Transverse colon (tissue), 4 donors: ENCODE data around the gene SEPSECS. TPM values are rescaled to one million over a fixed set of nuclear protein-coding genes. Genes with fewer than 3 reads are reported as not detected.

ENCODE experiments used
- DNase-seq: peaks from one replicate; pipeline ENCODE4 v3.0.0-alpha.2; 2019
- H3K27ac ChIP-seq, 4 donors: fragments of 200-600 bp; sonication (generic); 2 replicates each; pipeline ENCODE4 v1.5.1; 2016 to 2018; ENCODE audit warnings: inconsistent platforms in 4 of 4
- H3K27me3 ChIP-seq: fragments of 200-600 bp; sonication (generic); 2 replicates; pipeline ENCODE4 v1.5.1; 2017; ENCODE audit warnings: inconsistent platforms
- H3K36me3 ChIP-seq, 4 donors: fragments of 200-600 bp; sonication (generic); 2 replicates each; pipeline ENCODE4 v1.5.1; 2017 to 2019; ENCODE audit warnings: inconsistent platforms in 4 of 4
- H3K4me1 ChIP-seq, 4 donors: fragments of 200-600 bp; sonication (generic); 2 replicates each; pipeline ENCODE4 v1.5.1; 2017 to 2020; ENCODE audit warnings: inconsistent platforms in 4 of 4
- H3K4me3 ChIP-seq, 4 donors: fragments of 200-600 bp; sonication (generic); 1 replicate in 1 of 4; 2 replicates in 3 of 4; pipeline versions ENCODE4 v1.5.1 to v1.6.1; 2017 to 2019; ENCODE audit warnings: inconsistent platforms in 4 of 4
- H3K9me3 ChIP-seq, 2 donors: fragments of 200-600 bp; sonication (generic); 2 replicates each; pipeline ENCODE4 v1.5.1; 2017 to 2019; ENCODE audit warnings: inconsistent platforms in 2 of 2
- EP300 ChIP-seq: sonication (generic); formaldehyde crosslinking; IDR thresholded peaks from one replicate; pipeline ENCODE4 v1.6.1; 2017; ENCODE audit warnings: antibody characterized with exemption, low read depth
- POLR2A ChIP-seq: fragments of 450-650 bp; IDR thresholded peaks from one replicate; pipeline ENCODE4 v1.6.1; 2016; ENCODE audit warnings: antibody characterized with exemption, mild to moderate bottlenecking, moderate library complexity
- POLR2AphosphoS5 ChIP-seq, 3 donors: sonication (generic); formaldehyde crosslinking; IDR thresholded peaks; one replicate each; pipeline ENCODE4 v1.6.1; 2016; ENCODE audit warnings: antibody characterized with exemption in 3 of 3
- WGBS, 2 donors: methylation state at CpG; one replicate each; pipeline ENCODE4 v1.1.5; 2018; ENCODE audit warnings: low coverage in 1 of 2; 5-methylcytosine and 5-hydroxymethylcytosine counted together
- in situ Hi-C, 4 donors: fragments of 200-750 bp; cut with MboI; loops; one replicate each; pipeline versions ENCODE4 v1.15.0 to v1.15.1; 2017; ENCODE audit warnings: low sequenced_read_pairs in 3 of 4, low pct_ligation_motif_present in 1 of 4, low pct_unique_long_range_greater_than_20kb in 1 of 4
- intact Hi-C: fragments of 100-400 bp; cut with DNase I; formaldehyde crosslinking; loops from one replicate; pipeline ENCODE4 v1.15.1; 2023; ENCODE audit warnings: low total_unique reads
- total RNA-seq, 4 donors: library from RNA; depleted of rRNA; stranded (reverse); fragments of >200 nt; gene quantifications; one replicate each; pipeline ENCODE4 v1.1.0, GENCODE V29; 2016
- TF ChIP-seq, protein P1 (sequence below), 5 experiments: fragments of 200-600 bp in 3 of 5; fragments of 450-650 bp in 2 of 5; sonication (generic) in 3 of 5; IDR thresholded peaks; 1 replicate in 2 of 5; 2 replicates in 3 of 5; pipeline ENCODE4 v1.5.1; 2016 to 2017; ENCODE audit warnings: antibody characterized with exemption in 5 of 5, inconsistent platforms in 3 of 5, mild to moderate bottlenecking in 2 of 5, moderate library complexity in 1 of 5

Gene SEPSECS
- total RNA-seq, 4 donors from 2014 or later = 4.6 to 19.2 (median 16.5) TPM

DNA sequence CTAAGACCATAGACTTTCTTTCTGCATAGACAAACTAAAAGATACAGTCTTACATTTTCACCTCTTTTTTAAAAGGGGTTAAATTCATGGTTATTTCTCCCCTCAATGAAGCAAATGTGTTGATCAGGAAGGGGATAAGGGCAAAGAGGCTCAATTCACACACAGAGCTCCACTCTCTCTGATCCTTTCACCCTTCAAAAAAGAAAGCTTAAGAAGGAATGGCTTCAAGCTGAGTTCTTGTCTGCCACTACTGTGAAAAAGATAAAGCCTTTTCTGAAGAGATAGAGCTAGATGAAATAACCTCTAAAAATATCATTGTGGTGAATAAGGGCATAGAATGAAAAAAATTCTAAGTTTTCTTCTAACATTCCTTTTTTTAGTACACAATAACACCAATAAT, 28.3 kb downstream of the SEPSECS start:
- TF ChIP-seq EP300 = no peak
- no peak for TF ChIP-seq POLR2AphosphoS5 (IDR thresholded peaks at IDR 0.05)
- no peak for TF ChIP-seq POLR2A
- TF ChIP-seq, protein P1, sequence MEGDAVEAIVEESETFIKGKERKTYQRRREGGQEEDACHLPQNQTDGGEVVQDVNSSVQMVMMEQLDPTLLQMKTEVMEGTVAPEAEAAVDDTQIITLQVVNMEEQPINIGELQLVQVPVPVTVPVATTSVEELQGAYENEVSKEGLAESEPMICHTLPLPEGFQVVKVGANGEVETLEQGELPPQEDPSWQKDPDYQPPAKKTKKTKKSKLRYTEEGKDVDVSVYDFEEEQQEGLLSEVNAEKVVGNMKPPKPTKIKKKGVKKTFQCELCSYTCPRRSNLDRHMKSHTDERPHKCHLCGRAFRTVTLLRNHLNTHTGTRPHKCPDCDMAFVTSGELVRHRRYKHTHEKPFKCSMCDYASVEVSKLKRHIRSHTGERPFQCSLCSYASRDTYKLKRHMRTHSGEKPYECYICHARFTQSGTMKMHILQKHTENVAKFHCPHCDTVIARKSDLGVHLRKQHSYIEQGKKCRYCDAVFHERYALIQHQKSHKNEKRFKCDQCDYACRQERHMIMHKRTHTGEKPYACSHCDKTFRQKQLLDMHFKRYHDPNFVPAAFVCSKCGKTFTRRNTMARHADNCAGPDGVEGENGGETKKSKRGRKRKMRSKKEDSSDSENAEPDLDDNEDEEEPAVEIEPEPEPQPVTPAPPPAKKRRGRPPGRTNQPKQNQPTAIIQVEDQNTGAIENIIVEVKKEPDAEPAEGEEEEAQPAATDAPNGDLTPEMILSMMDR (IDR thresholded peaks at IDR 0.05) = no peak
- no peak for DNase-seq
- H3K27ac ChIP-seq = no peak overlapping the region
- H3K4me3 ChIP-seq = no peak overlapping the region
- no peaks in the 10 kb centered on the region for H3K9me3 ChIP-seq
- intact Hi-C loops (no loop called here), in situ Hi-C loops (loop anchor here in 2 of 4 donors (25.0 kb wide), 1 partner anchor 145 kb away; no protein-coding TSS in a partner anchor)
- no peaks in the 10 kb centered on the region for H3K36me3 ChIP-seq
- no peaks in the 10 kb centered on the region for H3K27me3 ChIP-seq
- peaks cover 0 to 16% (median 5%) of the 10 kb centered on the region in 4 donors for H3K4me1 ChIP-seq

DNA sequence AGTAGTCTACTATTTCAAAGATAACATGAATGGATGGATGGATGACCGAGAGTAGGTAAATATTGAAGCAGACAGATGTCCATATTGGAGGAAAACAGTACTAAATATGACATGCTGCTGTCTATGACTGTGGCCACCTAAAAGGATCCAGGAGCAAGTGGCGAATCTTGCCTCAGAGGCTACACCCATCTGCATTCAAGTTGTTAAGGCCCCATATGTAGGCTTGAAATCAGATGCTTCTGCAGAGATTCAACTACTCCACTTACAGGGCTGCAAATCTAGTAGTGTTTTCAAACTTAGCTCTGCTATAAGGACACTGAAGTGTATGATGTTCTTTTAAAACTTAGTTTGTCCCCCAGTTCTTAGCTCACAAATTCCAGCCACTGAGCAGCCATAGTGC, 28.9 kb downstream of the SEPSECS start:
- in situ Hi-C loops (loop anchor here in 2 of 4 donors (25.0 kb wide), 1 partner anchor 144 kb away; no protein-coding TSS in a partner anchor), intact Hi-C loops (no loop called here)
- TF ChIP-seq, protein P1 (IDR thresholded peaks at IDR 0.05) = no peak
- TF ChIP-seq EP300 = no peak
- TF ChIP-seq POLR2A = no peak
- TF ChIP-seq POLR2AphosphoS5 (IDR thresholded peaks at IDR 0.05) = no peak
- Histone ChIP-seq H3K4me1 (peaks cover 0 to 16% (median 5%) of the 10 kb centered on the region in 4 donors), H3K27me3 (no peaks in the 10 kb centered on the region), H3K9me3 (no peaks in the 10 kb centered on the region), H3K36me3 (no peaks in the 10 kb centered on the region), H3K4me3 (no peak overlapping the region), H3K27ac (no peak overlapping the region)
- 95 to 100% methylated on average over 1 to 2 of the region's 2 CpGs for WGBS, 2 donors
- no peak for DNase-seq

DNA sequence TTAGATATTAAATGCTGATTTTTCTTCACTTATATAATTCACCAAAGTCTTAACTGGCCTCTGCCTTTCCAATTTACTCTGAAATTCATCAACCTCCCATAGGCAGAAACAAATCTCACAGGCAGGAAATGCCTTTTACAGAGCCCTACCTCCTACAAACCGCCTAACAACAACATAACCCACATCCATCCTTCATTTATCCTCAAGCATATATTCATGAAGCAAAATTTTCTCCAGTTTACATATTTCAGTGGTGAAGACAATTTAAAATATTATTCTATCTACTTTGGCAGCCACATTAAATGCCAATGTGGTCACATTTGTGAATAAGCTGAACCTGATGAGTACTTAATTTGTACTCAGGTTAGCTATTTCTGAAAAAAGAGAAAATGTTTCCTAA, 30.3 kb downstream of the SEPSECS start:
- Histone ChIP-seq H3K9me3 (no peaks in the 10 kb centered on the region), H3K27me3 (no peaks in the 10 kb centered on the region), H3K36me3 (no peaks in the 10 kb centered on the region), H3K27ac (no peak overlapping the region), H3K4me3 (no peak overlapping the region), H3K4me1 (peaks cover 0 to 16% (median 5%) of the 10 kb centered on the region in 4 donors)
- intact Hi-C loops (no loop called here), in situ Hi-C loops (loop anchor here in 2 of 4 donors (25.0 kb wide), 1 partner anchor 143 kb away; no protein-coding TSS in a partner anchor)
- 100% methylated on average over 1 of the region's 1 CpG for WGBS, 2 donors
- DNase-seq = no peak
- no peak for TF ChIP-seq EP300
- TF ChIP-seq, protein P1 (IDR thresholded peaks at IDR 0.05) = no peak
- TF ChIP-seq POLR2A = no peak
- no peak for TF ChIP-seq POLR2AphosphoS5 (IDR thresholded peaks at IDR 0.05)

DNA sequence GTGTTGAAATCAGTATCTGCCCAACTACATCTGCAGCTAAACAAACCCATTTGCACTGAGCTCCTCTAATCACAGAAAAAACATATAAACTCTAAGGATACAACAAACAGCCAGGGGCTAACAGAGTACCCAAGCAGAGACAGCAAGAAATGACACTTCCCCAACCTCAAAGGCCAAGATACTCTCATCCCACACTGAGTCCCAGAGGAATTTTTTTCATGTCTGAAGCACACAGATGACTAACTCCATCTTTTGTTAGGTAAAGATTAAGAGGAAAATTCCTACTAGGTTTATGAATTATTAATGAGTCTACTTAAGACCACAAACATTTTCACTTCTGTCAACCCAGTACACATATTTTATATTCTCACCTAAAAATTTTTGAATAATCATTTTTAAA, 31.6 kb downstream of the SEPSECS start:
- H3K4me1 ChIP-seq = peaks cover 0 to 14% (median 5%) of the 10 kb centered on the region in 4 donors
- intact Hi-C loops = no loop called here
- no peak overlapping the region for H3K4me3 ChIP-seq
- no peak for TF ChIP-seq POLR2AphosphoS5 (IDR thresholded peaks at IDR 0.05)
- no peak for TF ChIP-seq POLR2A
- DNase-seq = no peak
- no peaks in the 10 kb centered on the region for H3K27me3 ChIP-seq
- in situ Hi-C loops = loop anchor here in 2 of 4 donors (25.0 kb wide), 1 partner anchor 141 kb away; no protein-coding TSS in a partner anchor
- H3K9me3 ChIP-seq = no peaks in the 10 kb centered on the region
- H3K27ac ChIP-seq = no peak overlapping the region
- peaks cover 0 to 7% (median 0%) of the 10 kb centered on the region in 4 donors for H3K36me3 ChIP-seq

DNA sequence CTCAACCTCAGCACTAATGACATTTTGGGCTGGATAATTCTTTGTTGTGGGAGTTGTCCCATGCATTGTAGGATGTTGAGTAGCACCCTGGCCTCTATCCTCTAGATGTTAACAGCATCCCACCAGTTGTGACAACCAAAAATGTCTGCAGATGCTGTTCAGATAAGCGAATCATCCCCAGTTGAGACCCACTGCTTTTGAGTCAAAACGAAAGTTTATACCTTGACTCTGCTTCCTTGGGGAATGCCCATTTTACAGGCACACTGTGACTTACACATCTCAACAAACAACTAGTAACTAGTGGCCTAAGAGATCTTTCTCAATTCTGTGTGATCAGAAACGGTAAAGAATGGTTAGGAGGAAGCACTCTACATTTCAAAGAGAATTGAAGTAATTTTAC, 37.0 kb downstream of the SEPSECS start:
- DNase-seq = no peak
- no peak overlapping the region for H3K4me3 ChIP-seq
- TF ChIP-seq, protein P1 (IDR thresholded peaks at IDR 0.05) = no peak
- no peak for TF ChIP-seq EP300
- no peak for TF ChIP-seq POLR2A
- in situ Hi-C loops (no loop called here), intact Hi-C loops (no loop called here)
- no peaks in the 10 kb centered on the region for H3K4me1 ChIP-seq
- WGBS, 2 donors = 85 to 95% methylated on average over 2 to 3 of the region's 3 CpGs
- peaks cover 0 to 16% (median 0%) of the 10 kb centered on the region in 4 donors for H3K36me3 ChIP-seq
- H3K27me3 ChIP-seq = no peaks in the 10 kb centered on the region
- no peaks in the 10 kb centered on the region for H3K9me3 ChIP-seq
- no peak overlapping the region for H3K27ac ChIP-seq
